Endothelial cell of umbilical vein (primary cell): ENCODE results near the gene ACIN1. TPM values are rescaled to one million over a fixed set of nuclear protein-coding genes. Genes with fewer than 3 reads are reported as not detected.

ENCODE experiments used
- BruUV-seq: library from RNA; stranded (reverse); fragments of 400-500 nt; replicated peaks from 2 replicates; lab custom pipeline; 2021; lab: Mats Ljungman, UMichigan
- CTCF ChIA-PET: fragments of 300-600, 350-600 bp; sonication (Branson Sonifier 250); formaldehyde crosslinking; loops from one replicate; lab custom pipeline; 2021; ENCODE audit warnings: antibody characterized with exemption, inconsistent platforms; lab: Charles Lee
- POLR2A ChIA-PET: fragments of 300-600, 350-600 bp; sonication (Branson Sonifier 250); formaldehyde crosslinking; loops from one replicate; lab custom pipeline; 2021; ENCODE audit warnings: antibody characterized with exemption, inconsistent platforms; lab: Charles Lee
- DNase-seq: peaks from one replicate; pipeline ENCODE4 v3.0.0-alpha.2; 2011; ENCODE audit warnings: low read depth, low spot score
- FAIRE-seq: peaks from 2 replicates; lab custom pipeline; 2011; peaks lifted over from hg19 to GRCh38; lab: Jason Lieb, UNC
- H2AFZ ChIP-seq: 2 replicates; pipeline ENCODE4 v1.6.0; 2012; ENCODE audit warnings: low read depth, low read length, control low read depth, inconsistent platforms
- H3K27ac ChIP-seq: 2 replicates; pipeline ENCODE4 v1.5.1; 2011; ENCODE audit warnings: low read depth, mild to moderate bottlenecking, control low read depth, low read length, moderate library complexity; ENCODE audit not compliant: insufficient read depth
- H3K27me3 ChIP-seq, 2 experiments: 2 replicates each; pipeline versions ENCODE4 v1.6.0 to v1.6.1; 2011; ENCODE audit warnings: low read length in 2 of 2, mixed read lengths in 1 of 2; ENCODE audit not compliant: control insufficient read depth in 2 of 2, insufficient read depth in 2 of 2
- H3K36me3 ChIP-seq, 2 experiments: 2 replicates in 1 of 2; 3 replicates in 1 of 2; pipeline ENCODE4 v1.5.1; 2011; ENCODE audit warnings: low read length in 2 of 2, mild to moderate bottlenecking in 1 of 2, moderate library complexity in 1 of 2; ENCODE audit not compliant: control insufficient read depth in 2 of 2, insufficient read depth in 2 of 2; ENCODE audit errors: extremely low read depth in 1 of 2
- H3K4me1 ChIP-seq: 3 replicates; pipeline ENCODE4 v1.5.1; 2011; ENCODE audit warnings: mild to moderate bottlenecking, low read length; ENCODE audit not compliant: control insufficient read depth, insufficient read depth; ENCODE audit errors: extremely low read depth
- H3K4me2 ChIP-seq: 2 replicates; pipeline ENCODE4 v1.6.1; 2011; ENCODE audit warnings: low read length, control low read depth, mixed read lengths; ENCODE audit not compliant: insufficient read depth
- H3K4me3 ChIP-seq, 3 experiments: fragments of 200-600 bp in 1 of 3; sonication (generic), shearing (Covaris generic) in 1 of 3; replicated peaks in 1 of 3; 2 replicates each; pipeline ENCODE4 v1.5.1; 2011 to 2016; ENCODE audit warnings: control low read depth in 3 of 3, low read length in 3 of 3, mild to moderate bottlenecking in 2 of 3, inconsistent platforms in 1 of 3, low read depth in 1 of 3, moderate library complexity in 1 of 3; ENCODE audit not compliant: insufficient read depth in 1 of 3
- H3K79me2 ChIP-seq: 2 replicates; pipeline ENCODE4 v1.6.0; 2012; ENCODE audit warnings: low read length, inconsistent platforms; ENCODE audit not compliant: control insufficient read depth, insufficient read depth
- H3K9ac ChIP-seq: replicated peaks from 2 replicates; pipeline ENCODE3; 2011; ENCODE audit warnings: low read length, control low read depth; ENCODE audit not compliant: insufficient read depth; ENCODE audit errors: extremely low read depth
- H3K9me1 ChIP-seq: replicated peaks from 3 replicates; pipeline ENCODE4 v1.6.0; 2011; ENCODE audit warnings: mild to moderate bottlenecking, low read length; ENCODE audit not compliant: control insufficient read depth, insufficient read depth; ENCODE audit errors: extremely low read depth
- H3K9me3 ChIP-seq: replicated peaks from 2 replicates; pipeline ENCODE4 v1.5.1; 2012; ENCODE audit warnings: low read length, inconsistent platforms; ENCODE audit not compliant: control insufficient read depth, insufficient read depth
- H4K20me1 ChIP-seq: replicated peaks from 2 replicates; pipeline ENCODE3; 2011; ENCODE audit warnings: mild to moderate bottlenecking, low read length; ENCODE audit not compliant: control insufficient read depth, insufficient read depth; ENCODE audit errors: extremely low read depth
- FOS ChIP-seq: IDR thresholded peaks from 2 replicates; pipeline ENCODE4 v1.6.1; 2011; ENCODE audit warnings: mild to moderate bottlenecking, low read length, moderate library complexity, borderline replicate concordance; ENCODE audit not compliant: insufficient read depth
- GATA2 ChIP-seq: IDR thresholded peaks from 2 replicates; pipeline ENCODE4 v1.7.0; 2011; ENCODE audit warnings: low read depth, mild to moderate bottlenecking, moderate library complexity, mixed read lengths, low read length; ENCODE audit not compliant: insufficient read length, insufficient read depth
- JUN ChIP-seq: IDR thresholded peaks from 2 replicates; pipeline ENCODE4 v1.6.1; 2011; ENCODE audit warnings: borderline replicate concordance, low read depth; ENCODE audit not compliant: insufficient read length, insufficient read depth
- MYC ChIP-seq: IDR thresholded peaks from one replicate; pipeline ENCODE4 v1.6.1; 2011; ENCODE audit warnings: mild to moderate bottlenecking, low read depth, low read length
- POLR2A ChIP-seq: IDR thresholded peaks from 2 replicates; pipeline ENCODE4 v1.6.1; 2012; ENCODE audit warnings: low read depth, mild to moderate bottlenecking, control low read depth, low read length
- POLR2AphosphoS5 ChIP-seq: IDR thresholded peaks from 2 replicates; pipeline ENCODE4 v1.6.1; 2012; ENCODE audit warnings: low read depth, mild to moderate bottlenecking, control low read depth, low read length, moderate library complexity; ENCODE audit not compliant: insufficient read depth
- dilution Hi-C: fragments of 300-500 bp; cut with MboI; formaldehyde crosslinking; loops from one replicate; pipeline ENCODE4 v1.15.0; 2019; ENCODE audit warnings: low sequenced_read_pairs; ENCODE audit not compliant: extremely low pct_ligation_motif_present
- intact Hi-C: fragments of 100-400 bp; cut with micrococcal nuclease; formaldehyde crosslinking; loops from one replicate; pipeline ENCODE4 v1.10.0; 2022
- polyA plus RNA-seq, 4 experiments: library from polyadenylated mRNA; depleted of rRNA in 3 of 4; stranded (reverse) in 3 of 4; unstranded in 1 of 4; fragments of >200 nt; gene quantifications; 2 replicates each; pipeline versions ENCODE4 v1.2.1 to v1.2.3, GENCODE V29; 2011 to 2012; ENCODE audit warnings: missing spikeins in 1 of 4
- total RNA-seq: library from RNA; stranded (reverse); gene quantifications from 2 replicates; pipeline ENCODE4 v1.2.3, GENCODE V29; 2021
- TF ChIP-seq, protein P1 (sequence below): IDR thresholded peaks from 2 replicates; pipeline ENCODE4 v1.6.1; 2011; ENCODE audit not compliant: insufficient read depth, insufficient read length
- TF ChIP-seq, protein P2 (sequence below), 2 donors: IDR thresholded peaks; 1 replicate in 1 of 2; 2 replicates in 1 of 2; pipeline ENCODE4 v1.5.1; 2011; ENCODE audit warnings: low read length in 2 of 2, mild to moderate bottlenecking in 2 of 2, moderate library complexity in 2 of 2, control low read depth in 1 of 2, inconsistent platforms in 1 of 2, low read depth in 1 of 2; ENCODE audit not compliant: insufficient read depth in 1 of 2; ENCODE audit errors: extremely low read depth in 1 of 2

Gene ACIN1
- total and polyA plus RNA-seq, 2 donors (not counting 3 experiments of a cell fraction or from before 2014, with no cell fraction given): 146 to 240 TPM

DNA sequence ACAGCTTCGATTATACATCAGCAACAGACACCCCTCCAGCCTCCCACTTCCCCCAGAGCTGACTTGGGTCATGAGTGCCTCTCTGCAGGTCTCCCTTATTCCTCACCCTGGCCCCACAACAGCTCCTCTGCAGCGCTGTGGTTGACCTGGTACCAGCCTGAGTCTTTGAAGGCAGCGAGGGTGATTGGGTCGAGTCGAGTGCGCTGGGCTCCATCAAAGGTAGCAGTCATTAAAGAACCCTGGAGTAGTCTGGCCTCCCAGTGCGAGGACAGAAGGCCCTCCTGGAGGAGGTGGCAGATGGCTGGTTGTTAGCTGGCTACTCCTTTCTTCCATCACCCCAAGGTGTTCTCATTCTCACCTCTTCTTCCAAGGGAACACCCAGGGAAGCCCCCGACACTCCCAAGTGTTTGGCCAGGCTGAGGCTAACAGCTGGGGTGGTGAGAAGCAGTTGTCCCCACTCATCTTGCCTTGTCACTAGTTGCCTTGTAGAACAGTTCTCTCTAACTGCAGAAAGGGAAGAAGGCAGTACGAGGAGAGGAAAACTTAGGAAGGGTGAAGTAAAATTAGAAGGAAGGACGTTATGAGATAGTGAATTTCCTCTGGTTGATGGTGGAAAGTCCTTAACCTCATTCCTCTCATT lies 7.2 kb upstream of the ACIN1 start:
- intact Hi-C loops: no loop called here
- no peak for TF ChIP-seq FOS
- H3K9ac ChIP-seq: no peak overlapping the region
- H2AFZ ChIP-seq: no peak overlapping the region
- no peak overlapping the region for H3K4me3 ChIP-seq
- peaks cover 2% of the 10 kb centered on the region for H3K4me1 ChIP-seq
- POLR2A ChIA-PET: no interaction called here
- H3K27me3 ChIP-seq: no peaks in the 10 kb centered on the region
- no peak overlapping the region for H3K27ac ChIP-seq
- H3K79me2 ChIP-seq: peaks cover 18% of the 10 kb centered on the region
- no peaks in the 10 kb centered on the region for H4K20me1 ChIP-seq
- BruUV-seq: no TSS peak
- no peak overlapping the region for H3K4me2 ChIP-seq
- no peaks in the 10 kb centered on the region for H3K9me3 ChIP-seq
- H3K9me1 ChIP-seq: no peaks in the 10 kb centered on the region
- DNase-seq: no peak
- FAIRE-seq: no peak
- H3K36me3 ChIP-seq: peaks cover 5 to 13% of the 10 kb centered on the region in 2 experiments
- CTCF ChIA-PET: interaction anchor here (0.7 to 2.9 kb wide), 5 partner anchors 18 to 107 kb away, joined by 3 to 16 read pairs (median 8); no protein-coding TSS in a partner anchor
- dilution Hi-C loops: no loop called here

DNA sequence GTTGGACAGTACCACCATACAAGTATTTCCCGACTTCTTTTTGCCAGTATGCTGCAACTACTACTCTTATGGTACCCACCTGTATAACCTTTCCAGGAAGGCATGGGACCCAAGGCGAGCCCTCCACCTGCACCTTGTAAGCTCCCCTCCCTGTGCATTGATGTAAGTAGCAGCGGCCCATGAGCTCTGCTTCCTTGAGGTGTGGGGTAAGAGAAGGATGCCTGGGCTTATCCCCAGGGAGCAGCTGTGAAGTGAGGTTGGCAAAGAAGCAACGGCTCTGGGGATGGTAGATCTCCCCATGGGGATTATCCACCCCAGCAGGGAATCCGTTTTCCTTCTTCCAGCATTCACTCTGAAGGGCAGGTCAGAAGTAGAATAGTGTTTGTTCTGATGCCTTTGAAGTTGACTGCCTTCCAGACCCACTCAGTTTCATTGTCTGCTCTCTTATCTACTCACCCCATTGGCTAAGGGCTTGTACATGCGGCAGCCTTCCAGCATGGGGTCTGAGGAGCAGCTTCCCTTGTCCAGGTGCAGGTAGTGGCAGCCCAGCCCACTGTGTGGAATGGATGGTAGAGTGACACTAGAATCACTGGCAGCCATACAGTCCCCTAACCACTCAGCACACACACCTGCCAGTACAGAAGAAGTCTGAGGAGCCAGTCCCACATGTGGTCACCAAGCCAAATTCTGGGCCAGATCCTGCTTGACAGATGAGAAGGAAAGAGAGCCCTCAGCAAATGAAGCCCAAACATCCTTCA lies 6.5 kb upstream of the ACIN1 start:
- Histone ChIP-seq H3K4me1 (peaks cover 9% of the 10 kb centered on the region), H3K79me2 (peaks cover 25% of the 10 kb centered on the region), H2AFZ (no peak overlapping the region), H4K20me1 (no peaks in the 10 kb centered on the region), H3K4me2 (no peak overlapping the region), H3K9ac (no peak overlapping the region), H3K4me3 (no peak overlapping the region), H3K9me3 (no peaks in the 10 kb centered on the region), H3K27me3 (no peaks in the 10 kb centered on the region), H3K27ac (no peak overlapping the region), H3K36me3 (peaks cover 5 to 13% of the 10 kb centered on the region in 2 experiments), H3K9me1 (no peaks in the 10 kb centered on the region)
- ChIA-PET POLR2A (no interaction called here), CTCF (interaction anchor here (2.1 to 2.9 kb wide), 3 partner anchors 19 to 106 kb away, joined by 8 to 16 read pairs (median 10); no protein-coding TSS in a partner anchor)
- FAIRE-seq: no peak
- intact Hi-C loops: no loop called here
- no TSS peak for BruUV-seq
- dilution Hi-C loops: no loop called here
- TF ChIP-seq POLR2AphosphoS5 (no peak), JUN (no peak), MYC (no peak), POLR2A (no peak), FOS (no peak), GATA2 (no peak)
- TF ChIP-seq, protein P1, sequence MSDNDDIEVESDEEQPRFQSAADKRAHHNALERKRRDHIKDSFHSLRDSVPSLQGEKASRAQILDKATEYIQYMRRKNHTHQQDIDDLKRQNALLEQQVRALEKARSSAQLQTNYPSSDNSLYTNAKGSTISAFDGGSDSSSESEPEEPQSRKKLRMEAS: no peak
- TF ChIP-seq, protein P2, sequence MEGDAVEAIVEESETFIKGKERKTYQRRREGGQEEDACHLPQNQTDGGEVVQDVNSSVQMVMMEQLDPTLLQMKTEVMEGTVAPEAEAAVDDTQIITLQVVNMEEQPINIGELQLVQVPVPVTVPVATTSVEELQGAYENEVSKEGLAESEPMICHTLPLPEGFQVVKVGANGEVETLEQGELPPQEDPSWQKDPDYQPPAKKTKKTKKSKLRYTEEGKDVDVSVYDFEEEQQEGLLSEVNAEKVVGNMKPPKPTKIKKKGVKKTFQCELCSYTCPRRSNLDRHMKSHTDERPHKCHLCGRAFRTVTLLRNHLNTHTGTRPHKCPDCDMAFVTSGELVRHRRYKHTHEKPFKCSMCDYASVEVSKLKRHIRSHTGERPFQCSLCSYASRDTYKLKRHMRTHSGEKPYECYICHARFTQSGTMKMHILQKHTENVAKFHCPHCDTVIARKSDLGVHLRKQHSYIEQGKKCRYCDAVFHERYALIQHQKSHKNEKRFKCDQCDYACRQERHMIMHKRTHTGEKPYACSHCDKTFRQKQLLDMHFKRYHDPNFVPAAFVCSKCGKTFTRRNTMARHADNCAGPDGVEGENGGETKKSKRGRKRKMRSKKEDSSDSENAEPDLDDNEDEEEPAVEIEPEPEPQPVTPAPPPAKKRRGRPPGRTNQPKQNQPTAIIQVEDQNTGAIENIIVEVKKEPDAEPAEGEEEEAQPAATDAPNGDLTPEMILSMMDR (IDR thresholded peaks at IDR 0.05; ENCODE audit: extremely low read depth in 1 of 2, insufficient read depth in 1 of 2, low read depth in 1 of 2, low read length in 2 of 2): no peak
- DNase-seq: no peak
